Caco-2 (cell line): ENCODE results near the gene BLNK. TPM values are rescaled to one million over a fixed set of nuclear protein-coding genes. Genes with fewer than 3 reads are reported as not detected.

Experiments
- BruUV-seq: library from RNA; stranded (reverse); fragments of 400-500 nt; replicated peaks from 2 replicates; lab custom pipeline; 2021; lab: Mats Ljungman, UMichigan
- CTCF ChIA-PET: fragments of 300-600 bp; sonication (Branson Sonifier 250); formaldehyde crosslinking; loops from one replicate; lab custom pipeline; 2022; ENCODE audit warnings: antibody characterized with exemption; lab: Charles Lee
- POLR2A ChIA-PET: fragments of 300-600 bp; sonication (Branson Sonifier 250); formaldehyde crosslinking; loops from one replicate; lab custom pipeline; 2022; ENCODE audit warnings: antibody characterized with exemption; lab: Charles Lee
- DNase-seq, 2 experiments: peaks; one replicate each; pipeline versions ENCODE4 v3.0.0 to v3.0.0-alpha.2; 2020 to 2022
- H3K27me3 ChIP-seq: replicated peaks from 2 replicates; pipeline ENCODE4 v1.6.0; 2011; ENCODE audit warnings: low read length; ENCODE audit not compliant: control insufficient read depth, insufficient read depth
- H3K36me3 ChIP-seq: 2 replicates; pipeline ENCODE4 v1.5.1; 2011; ENCODE audit warnings: low read length; ENCODE audit not compliant: control insufficient read depth, insufficient read depth
- H3K4me1 ChIP-seq: fragments of 250-450 bp; sonication (Bioruptor Pico); 2 replicates; pipeline ENCODE4 v1.5.1; 2020; ENCODE audit warnings: mild to moderate bottlenecking
- H3K4me3 ChIP-seq: 2 replicates; pipeline ENCODE4 v1.5.1; 2011; ENCODE audit warnings: low read depth, mild to moderate bottlenecking, control low read depth, low read length
- H3K9me3 ChIP-seq: fragments of 250-450 bp; sonication (Bioruptor Pico); 2 replicates; pipeline ENCODE4 v1.5.1; 2020; ENCODE audit warnings: mild to moderate bottlenecking, moderate library complexity
- H3K27ac Mint-ChIP-seq: one replicate; pipeline ENCODE4 v1.8.0; 2022; ENCODE audit warnings: mixed read lengths; ENCODE audit not compliant: unreplicated experiment
- H3K27me3 Mint-ChIP-seq: one replicate; pipeline ENCODE4 v1.8.0; 2022; ENCODE audit warnings: mixed read lengths; ENCODE audit not compliant: insufficient read depth, unreplicated experiment
- H3K36me3 Mint-ChIP-seq: one replicate; pipeline ENCODE4 v1.8.0; 2022; ENCODE audit warnings: mild to moderate bottlenecking, mixed read lengths; ENCODE audit not compliant: insufficient read depth, unreplicated experiment
- H3K4me1 Mint-ChIP-seq: one replicate; pipeline ENCODE4 v1.8.0; 2022; ENCODE audit warnings: low read depth, mixed read lengths; ENCODE audit not compliant: unreplicated experiment
- H3K4me3 Mint-ChIP-seq: one replicate; pipeline ENCODE4 v1.8.0; 2022; ENCODE audit warnings: mild to moderate bottlenecking, moderate library complexity, mixed read lengths; ENCODE audit not compliant: unreplicated experiment
- H3K9me3 Mint-ChIP-seq: one replicate; pipeline ENCODE4 v1.8.0; 2022; ENCODE audit warnings: mixed read lengths; ENCODE audit not compliant: unreplicated experiment
- intact Hi-C: fragments of 100-400 bp; cut with micrococcal nuclease; formaldehyde crosslinking; loops from one replicate; pipeline ENCODE4 v1.10.0; 2022; ENCODE audit not compliant: unreplicated experiment
- total RNA-seq: library from RNA; stranded (reverse); gene quantifications from 2 replicates; pipeline ENCODE4 v1.2.3, GENCODE V29; 2022
- TF ChIP-seq, protein P1 (sequence below), 2 experiments: fragments of 200-600 bp in 1 of 2; IDR thresholded peaks; 1 replicate in 1 of 2; 2 replicates in 1 of 2; pipeline versions ENCODE4 v1.5.1 to v1.8.0; 2011 to 2022; ENCODE audit warnings: antibody characterized with exemption in 1 of 2, control low read depth in 1 of 2, inconsistent platforms in 1 of 2, low read depth in 1 of 2, low read length in 1 of 2, mild to moderate bottlenecking in 1 of 2, moderate library complexity in 1 of 2; ENCODE audit not compliant: insufficient read depth in 1 of 2, severe bottlenecking in 1 of 2, unreplicated experiment in 1 of 2

The BLNK gene
- total RNA-seq, 1 experiment from 2014 or later: 0.36 TPM

- Mint-ChIP-seq H3K9me3 (no peaks in the 10 kb centered on the region), H3K27me3 (no peaks in the 10 kb centered on the region), H3K4me3 (no peak overlapping the region), H3K4me1 (no peaks in the 10 kb centered on the region), H3K36me3 (no peaks in the 10 kb centered on the region), H3K27ac (no peak overlapping the region)
- peaks cover 3% of the 10 kb centered on the region; the same call in 1 of the 2 replicates for H3K4me1 ChIP-seq
- POLR2A ChIA-PET: no interaction called here
- no peaks in the 10 kb centered on the region for H3K9me3 ChIP-seq
- TF ChIP-seq, protein P1, sequence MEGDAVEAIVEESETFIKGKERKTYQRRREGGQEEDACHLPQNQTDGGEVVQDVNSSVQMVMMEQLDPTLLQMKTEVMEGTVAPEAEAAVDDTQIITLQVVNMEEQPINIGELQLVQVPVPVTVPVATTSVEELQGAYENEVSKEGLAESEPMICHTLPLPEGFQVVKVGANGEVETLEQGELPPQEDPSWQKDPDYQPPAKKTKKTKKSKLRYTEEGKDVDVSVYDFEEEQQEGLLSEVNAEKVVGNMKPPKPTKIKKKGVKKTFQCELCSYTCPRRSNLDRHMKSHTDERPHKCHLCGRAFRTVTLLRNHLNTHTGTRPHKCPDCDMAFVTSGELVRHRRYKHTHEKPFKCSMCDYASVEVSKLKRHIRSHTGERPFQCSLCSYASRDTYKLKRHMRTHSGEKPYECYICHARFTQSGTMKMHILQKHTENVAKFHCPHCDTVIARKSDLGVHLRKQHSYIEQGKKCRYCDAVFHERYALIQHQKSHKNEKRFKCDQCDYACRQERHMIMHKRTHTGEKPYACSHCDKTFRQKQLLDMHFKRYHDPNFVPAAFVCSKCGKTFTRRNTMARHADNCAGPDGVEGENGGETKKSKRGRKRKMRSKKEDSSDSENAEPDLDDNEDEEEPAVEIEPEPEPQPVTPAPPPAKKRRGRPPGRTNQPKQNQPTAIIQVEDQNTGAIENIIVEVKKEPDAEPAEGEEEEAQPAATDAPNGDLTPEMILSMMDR (IDR thresholded peaks at IDR 0.05; ENCODE audit: insufficient read depth in 1 of 2, low read depth in 1 of 2, low read length in 1 of 2, severe bottlenecking in 1 of 2, unreplicated experiment in 1 of 2): no peak
- BruUV-seq: no TSS peak
- DNase-seq: no peak
- no peaks in the 10 kb centered on the region for H3K27me3 ChIP-seq
- H3K4me3 ChIP-seq: no peak overlapping the region
- no peaks in the 10 kb centered on the region for H3K36me3 ChIP-seq
- intact Hi-C loops: no loop called here
- CTCF ChIA-PET: interaction anchor here (0.6 to 1.8 kb wide), 7 partner anchors 59 to 198 kb away, joined by 4 to 69 read pairs (median 10); partner anchors contain the start of gene ZNF518A
These were observed 42.9 kb downstream of the BLNK start for GRCh38 chr10:96228408-96228994.

DNA sequence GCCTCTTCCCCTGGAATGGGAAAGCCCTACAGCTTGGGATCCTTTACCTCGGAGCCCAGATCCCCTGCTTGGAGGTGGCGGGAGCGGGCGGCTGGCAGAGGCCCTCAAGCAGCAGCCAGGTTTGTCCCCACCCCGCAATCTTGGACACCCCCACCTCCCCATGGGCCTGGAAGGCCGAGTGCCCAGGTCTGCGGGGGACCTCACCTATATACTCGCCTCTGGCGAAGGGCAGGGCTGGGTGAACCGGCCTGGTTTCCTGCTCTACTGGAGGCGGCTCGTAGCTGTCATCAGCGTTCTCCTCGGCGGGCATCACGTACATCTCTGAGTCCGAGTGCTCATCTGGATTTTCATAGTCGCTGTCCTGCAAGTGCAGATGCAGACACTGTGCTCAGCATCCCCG, 44.2 kb downstream of the BLNK start:
- Mint-ChIP-seq H3K27me3 (peaks cover 3% of the 10 kb centered on the region), H3K4me1 (no peaks in the 10 kb centered on the region), H3K27ac (no peak overlapping the region), H3K36me3 (no peaks in the 10 kb centered on the region), H3K9me3 (no peaks in the 10 kb centered on the region), H3K4me3 (no peak overlapping the region)
- TF ChIP-seq, protein P1 (IDR thresholded peaks at IDR 0.05; ENCODE audit: insufficient read depth in 1 of 2, low read depth in 1 of 2, low read length in 1 of 2, severe bottlenecking in 1 of 2, unreplicated experiment in 1 of 2): no peak
- no peak overlapping the region for H3K4me3 ChIP-seq
- no peaks in the 10 kb centered on the region for H3K9me3 ChIP-seq
- ChIA-PET POLR2A (no interaction called here), CTCF (interaction anchor here (1.0 kb wide), 1 partner anchor 68 kb away, joined by 3 read pairs; no protein-coding TSS in a partner anchor)
- no peaks in the 10 kb centered on the region for H3K36me3 ChIP-seq
- intact Hi-C loops: no loop called here
- no peaks in the 10 kb centered on the region for H3K27me3 ChIP-seq
- H3K4me1 ChIP-seq: peaks cover 3% of the 10 kb centered on the region; the same call in 1 of the 2 replicates
- no TSS peak for BruUV-seq
- no peak for DNase-seq

DNA sequence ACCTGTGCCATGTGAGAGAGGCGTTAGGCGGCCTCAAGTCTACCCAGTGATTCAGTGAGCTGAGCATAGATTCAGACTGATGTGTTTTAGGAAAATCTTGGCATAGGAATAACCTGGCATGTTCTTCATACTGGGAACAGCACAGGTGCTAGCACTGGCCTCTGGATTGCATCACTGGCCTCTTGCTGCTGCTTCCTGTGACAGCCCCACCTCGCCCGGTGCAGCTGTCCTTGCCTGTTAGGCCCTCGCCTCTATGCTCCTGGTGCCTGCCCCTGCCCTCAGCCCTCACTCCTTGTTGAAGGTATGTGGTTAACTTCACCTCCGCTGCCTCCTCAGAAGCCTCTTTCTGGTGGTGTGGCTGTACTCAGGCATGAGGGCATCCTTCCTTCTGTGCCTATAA, 46.2 kb downstream of the BLNK start:
- Mint-ChIP-seq H3K36me3 (no peaks in the 10 kb centered on the region), H3K9me3 (no peaks in the 10 kb centered on the region), H3K27ac (no peak overlapping the region), H3K27me3 (peaks cover 4% of the 10 kb centered on the region), H3K4me3 (no peak overlapping the region), H3K4me1 (no peaks in the 10 kb centered on the region)
- H3K36me3 ChIP-seq: no peaks in the 10 kb centered on the region
- intact Hi-C loops: no loop called here
- TF ChIP-seq, protein P1 (IDR thresholded peaks at IDR 0.05; ENCODE audit: insufficient read depth in 1 of 2, low read depth in 1 of 2, low read length in 1 of 2, severe bottlenecking in 1 of 2, unreplicated experiment in 1 of 2): no peak
- no peaks in the 10 kb centered on the region; the same call in 1 of the 2 replicates for H3K27me3 ChIP-seq
- CTCF ChIA-PET: no interaction called here
- H3K9me3 ChIP-seq: no peaks in the 10 kb centered on the region
- peaks cover 3% of the 10 kb centered on the region; the same call in 1 of the 2 replicates for H3K4me1 ChIP-seq
- no peak overlapping the region for H3K4me3 ChIP-seq
- no peak for DNase-seq
- BruUV-seq: no TSS peak
- POLR2A ChIA-PET: no interaction called here
